Stimulated activated CD4-positive, alpha-beta T cell treated with anti-CD3 and anti-CD28 coated beads, Interleukin-1b, Interleukin-23, amount 100 ng/mL, for 24 hours (primary cell): ENCODE data around the gene SLC2A4.
A peak's percentile ranks its signal among the peaks of the same experiment; 100 is the strongest.

Source experiments
- DNase-seq, 4 experiments: peaks; one replicate each; pipeline ENCODE4 v3.0.0-alpha.2; 2020; ENCODE audit warnings: low read depth in 4 of 4, low spot score in 1 of 4

The SLC2A4 gene

DNA sequence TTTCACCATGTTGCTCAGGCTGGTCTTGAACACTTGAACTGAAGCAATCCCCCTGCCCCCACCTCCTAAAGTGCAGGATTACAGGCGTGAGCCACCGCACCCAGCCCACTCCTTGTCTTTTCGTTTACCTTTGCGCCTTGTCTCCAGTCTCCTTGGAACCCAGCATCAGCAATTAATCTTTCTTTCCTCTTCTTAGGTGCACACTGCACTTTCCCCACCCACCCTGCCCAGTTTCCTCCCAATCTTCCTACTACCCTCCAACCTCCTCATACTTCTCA, 17.8 kb upstream of the SLC2A4 start:
- no peak for DNase-seq

DNA sequence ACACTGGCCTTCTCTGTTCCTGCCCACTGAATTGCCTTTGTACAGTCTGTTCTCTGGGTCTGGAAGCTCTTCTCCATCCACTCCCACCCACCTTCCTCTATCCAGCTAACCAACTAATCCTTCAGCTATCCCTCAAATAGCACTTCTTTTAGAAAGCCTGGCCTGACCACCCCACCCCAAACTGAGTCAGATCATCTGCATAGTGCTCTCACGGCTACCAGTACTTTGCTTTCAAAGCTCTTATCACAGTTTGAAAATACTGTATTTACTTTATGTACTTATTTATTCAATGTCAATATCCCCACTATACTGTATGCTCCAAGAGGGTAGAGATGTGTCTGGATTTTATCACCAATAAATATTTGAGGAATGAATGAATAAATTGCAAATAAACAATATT, 14.7 kb upstream of the SLC2A4 start:
- DNase-seq, result no peak

DNA sequence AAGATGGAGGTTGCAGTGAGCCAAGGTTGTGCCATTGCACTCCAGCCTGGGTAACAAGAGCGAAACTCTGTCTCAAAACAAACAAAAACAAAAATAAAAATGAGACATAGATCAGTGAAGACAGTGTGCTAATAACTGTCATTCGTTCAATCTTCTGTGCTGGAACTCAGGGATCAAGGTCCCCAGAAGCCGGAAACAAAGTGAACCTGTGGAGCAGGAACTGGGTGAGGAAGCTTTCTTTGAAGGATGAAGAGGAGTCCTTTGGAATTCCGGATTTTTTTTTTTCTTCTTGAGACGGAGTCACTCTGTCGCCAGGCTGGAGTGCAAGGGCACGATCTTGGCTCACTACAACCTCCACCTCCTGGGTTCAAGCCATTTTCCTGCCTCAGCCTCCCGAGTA, 2.1 kb upstream of the SLC2A4 start:
- no peak for DNase-seq

DNA sequence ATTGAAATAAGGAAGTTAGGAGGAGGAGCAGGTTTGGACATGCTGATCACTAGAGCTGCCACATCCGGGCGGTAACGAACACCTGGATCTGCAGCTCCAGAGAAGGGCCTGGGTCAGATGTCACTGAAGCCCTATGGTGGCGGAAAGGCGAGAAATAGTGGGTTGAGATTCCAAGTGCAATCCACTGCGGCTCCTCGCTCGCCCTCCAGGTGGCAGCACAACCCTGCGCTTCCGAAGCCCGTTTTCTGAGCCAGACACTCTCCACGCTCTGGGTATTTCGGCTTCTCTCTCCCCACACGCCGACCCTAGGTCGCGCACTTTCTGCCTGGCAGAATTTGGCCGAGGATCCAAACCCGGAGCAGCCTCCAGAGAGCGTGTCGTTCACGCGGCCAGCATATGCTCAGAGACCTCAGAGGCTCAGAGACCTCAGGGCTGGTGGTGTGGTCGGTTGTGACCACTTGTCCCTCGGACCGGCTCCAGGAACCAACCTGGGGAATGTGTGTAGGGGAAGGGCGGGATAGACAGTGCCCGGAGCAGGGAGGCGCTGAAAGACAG, 922 bp upstream of the SLC2A4 start:
- DNase-seq, result peak; percentile 74 to 79 (median 76)

DNA sequence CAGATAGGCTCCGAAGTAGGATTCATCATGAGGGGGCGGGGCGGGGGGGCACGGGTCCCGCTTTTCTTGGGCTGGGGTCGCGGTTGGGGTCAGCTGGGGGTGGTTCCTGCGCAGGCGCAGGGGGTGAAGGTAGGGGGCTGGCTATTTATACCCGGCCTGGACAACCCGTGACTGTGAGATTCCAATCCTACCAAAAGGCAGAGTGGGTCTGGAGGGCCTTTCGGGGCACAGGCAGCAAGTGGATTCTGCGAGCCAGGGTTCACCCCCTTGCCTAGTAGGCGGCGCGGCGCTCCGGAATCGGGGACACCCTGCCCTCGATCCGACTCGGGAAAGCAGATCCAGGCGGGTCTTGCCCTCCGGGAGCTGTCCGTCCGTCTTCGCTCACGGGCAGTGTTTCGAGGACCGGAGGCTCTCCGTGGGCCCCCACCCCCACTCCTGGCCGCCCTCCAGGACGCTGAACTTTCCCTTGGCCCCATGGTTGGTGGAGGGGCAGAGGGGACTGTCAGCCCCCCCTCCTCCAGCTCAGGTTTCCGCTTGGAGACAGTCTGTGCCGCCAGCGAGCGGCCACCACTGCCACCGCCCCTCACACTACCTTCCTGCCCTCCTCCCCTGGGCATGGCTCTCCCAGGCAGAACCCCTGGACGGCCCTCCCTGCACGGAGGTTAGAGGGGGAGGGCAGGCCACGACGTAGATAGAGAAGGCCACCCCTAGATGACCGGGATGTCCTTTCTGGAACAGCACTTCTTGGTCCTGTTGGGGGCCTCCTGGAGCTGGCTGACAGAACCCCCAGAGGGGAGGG, 634 bp downstream of the SLC2A4 start:
- DNase-seq, result no peak

DNA sequence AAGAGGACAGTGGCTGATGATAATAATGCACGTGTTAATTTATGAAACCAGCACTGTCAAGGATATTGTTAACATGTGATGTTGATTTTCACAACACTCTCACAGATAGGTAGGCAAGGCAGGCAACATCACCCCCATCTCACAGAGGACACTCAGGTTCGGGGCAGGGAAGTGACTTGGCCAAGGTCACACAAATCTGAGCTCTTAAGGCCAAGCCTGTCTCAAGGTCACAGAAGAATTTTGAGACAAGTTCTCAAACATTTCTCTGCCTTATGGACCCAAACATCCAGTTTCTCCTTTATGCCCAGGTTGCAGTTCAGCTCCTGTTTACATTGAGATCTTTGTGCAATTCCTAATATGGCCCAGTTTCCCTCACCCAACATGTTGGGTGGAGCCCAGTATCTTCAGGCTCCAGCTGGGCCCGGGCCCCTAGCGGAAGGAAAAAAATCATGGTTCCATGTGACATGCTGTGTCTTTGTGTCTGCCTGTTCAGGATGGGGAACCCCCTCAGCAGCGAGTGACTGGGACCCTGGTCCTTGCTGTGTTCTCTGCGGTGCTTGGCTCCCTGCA, 1.3 kb downstream of the SLC2A4 start:
- DNase-seq, result no peak

DNA sequence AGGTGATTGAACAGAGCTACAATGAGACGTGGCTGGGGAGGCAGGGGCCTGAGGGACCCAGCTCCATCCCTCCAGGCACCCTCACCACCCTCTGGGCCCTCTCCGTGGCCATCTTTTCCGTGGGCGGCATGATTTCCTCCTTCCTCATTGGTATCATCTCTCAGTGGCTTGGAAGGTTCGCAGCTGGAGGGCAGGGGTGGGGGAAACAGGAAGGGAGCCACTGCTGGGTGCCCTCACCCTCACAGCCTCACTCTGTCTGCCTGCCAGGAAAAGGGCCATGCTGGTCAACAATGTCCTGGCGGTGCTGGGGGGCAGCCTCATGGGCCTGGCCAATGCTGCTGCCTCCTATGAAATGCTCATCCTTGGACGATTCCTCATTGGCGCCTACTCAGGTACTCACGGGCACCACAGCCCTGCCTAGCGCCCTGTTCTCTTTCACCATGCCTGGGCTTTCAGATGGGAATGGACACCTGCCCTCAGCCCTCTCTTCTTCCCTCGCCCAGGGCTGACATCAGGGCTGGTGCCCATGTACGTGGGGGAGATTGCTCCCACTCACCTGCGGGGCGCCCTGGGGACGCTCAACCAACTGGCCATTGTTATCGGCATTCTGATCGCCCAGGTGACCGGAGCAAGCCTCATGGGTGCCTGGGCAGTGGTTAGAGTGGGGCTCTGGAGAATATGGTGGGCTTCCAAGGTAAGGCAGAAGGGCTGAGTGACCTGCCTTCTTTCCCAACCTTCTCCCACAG, 2.1 kb downstream of the SLC2A4 start:
- no peak for DNase-seq

DNA sequence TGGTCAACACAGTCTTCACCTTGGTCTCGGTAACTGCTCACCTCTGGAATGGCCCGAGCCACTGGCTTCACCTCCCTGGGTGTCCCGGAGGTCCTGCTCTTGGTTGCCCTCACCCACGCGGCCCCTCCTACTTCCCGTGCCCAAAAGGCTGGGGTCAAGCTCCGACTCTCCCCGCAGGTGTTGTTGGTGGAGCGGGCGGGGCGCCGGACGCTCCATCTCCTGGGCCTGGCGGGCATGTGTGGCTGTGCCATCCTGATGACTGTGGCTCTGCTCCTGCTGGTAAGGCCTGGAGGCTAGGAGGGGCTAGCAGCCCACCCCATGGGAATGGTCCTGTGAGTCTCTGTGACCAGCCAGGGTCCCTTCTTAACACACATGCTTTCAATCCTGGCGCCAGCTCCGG, 3.4 kb downstream of the SLC2A4 start:
- no peak for DNase-seq

DNA sequence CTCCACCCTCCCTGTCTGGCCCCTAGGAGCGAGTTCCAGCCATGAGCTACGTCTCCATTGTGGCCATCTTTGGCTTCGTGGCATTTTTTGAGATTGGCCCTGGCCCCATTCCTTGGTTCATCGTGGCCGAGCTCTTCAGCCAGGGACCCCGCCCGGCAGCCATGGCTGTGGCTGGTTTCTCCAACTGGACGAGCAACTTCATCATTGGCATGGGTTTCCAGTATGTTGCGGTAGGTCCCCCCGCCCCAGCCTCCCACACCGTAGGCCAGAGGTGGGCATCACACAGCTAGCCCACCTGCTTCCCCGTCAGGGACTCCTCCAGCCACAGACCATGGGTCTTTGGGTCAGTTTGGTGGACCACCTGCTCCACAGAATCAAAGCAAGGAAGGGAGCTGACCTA, 4.2 kb downstream of the SLC2A4 start:
- DNase-seq, result no peak

DNA sequence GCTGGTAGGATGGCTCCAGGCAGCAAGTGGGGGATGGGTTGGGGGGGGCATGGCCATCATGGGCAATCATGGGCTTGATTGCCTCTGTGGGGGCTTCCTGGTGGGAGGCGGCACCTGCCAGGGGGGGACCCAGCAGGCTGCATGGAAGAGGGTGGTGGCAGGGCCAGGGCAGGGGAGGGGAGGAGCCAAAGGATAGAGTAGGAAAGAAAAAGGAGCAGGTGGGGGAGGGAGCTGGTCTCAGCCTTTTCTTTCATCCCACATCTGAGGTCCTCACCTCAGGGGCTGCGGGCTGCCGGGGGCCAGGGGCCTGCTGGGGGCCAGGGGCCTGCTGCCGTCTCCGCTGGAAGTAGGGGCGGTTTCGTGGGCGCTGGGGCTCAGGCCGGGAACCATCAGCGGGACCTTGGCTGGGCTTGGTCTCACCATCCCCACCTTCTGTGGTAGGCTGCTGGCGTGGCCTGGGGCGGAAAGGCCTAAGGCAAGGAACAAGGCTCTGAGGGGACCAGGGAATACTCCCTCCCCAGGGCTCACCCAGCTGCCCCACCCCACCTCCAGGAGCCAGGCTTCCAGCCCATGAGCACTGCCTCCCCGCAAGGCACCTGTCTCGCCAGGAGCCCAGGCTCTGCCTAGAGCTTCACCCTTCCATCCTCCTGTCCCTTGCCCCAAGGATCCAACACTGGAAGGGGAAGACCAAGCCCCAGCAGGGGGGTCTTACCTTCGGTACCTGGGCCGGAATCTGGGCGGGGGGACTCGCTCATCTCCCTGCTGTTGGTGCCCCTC, 7.9 kb downstream of the SLC2A4 start:
- DNase-seq, result no peak

DNA sequence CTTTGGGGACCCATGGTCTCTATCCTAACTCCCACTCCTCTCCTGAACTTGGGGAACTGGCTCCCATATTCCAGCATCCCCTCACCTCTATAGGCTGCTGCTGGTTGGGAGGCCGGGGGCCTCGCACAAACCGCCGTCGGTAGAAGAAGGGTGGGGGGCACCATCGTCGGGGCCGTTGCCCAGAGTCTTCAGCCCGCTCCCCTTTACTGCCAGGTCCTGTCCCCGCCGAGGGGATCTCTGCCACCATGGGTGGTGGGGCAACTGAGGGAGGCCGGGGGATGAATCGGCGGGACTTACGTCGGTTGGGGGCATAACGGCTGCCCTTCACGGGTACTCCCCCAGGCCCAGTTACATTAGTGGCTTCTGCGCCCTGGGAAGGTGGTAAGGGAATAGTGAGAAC, 8.6 kb downstream of the SLC2A4 start:
- DNase-seq, result no peak

DNA sequence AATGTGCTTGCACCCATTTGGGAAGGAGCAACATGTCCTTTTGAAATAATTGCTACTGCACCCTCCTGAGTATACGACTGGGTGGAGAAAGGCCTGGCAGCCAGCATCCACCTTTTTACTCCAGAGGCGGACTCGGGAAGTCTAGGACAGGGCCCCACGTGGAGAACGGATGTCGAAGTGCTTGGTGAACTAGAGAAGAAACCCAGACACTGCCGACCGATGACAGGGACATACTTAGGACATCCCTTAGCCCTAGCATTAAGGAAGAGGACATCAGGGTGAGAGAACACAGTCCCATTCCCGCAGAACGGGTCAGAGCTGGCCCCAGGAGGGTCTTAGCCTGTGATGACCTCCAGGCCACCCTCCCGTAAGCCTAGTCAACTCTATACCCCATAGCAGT, 9.2 kb downstream of the SLC2A4 start:
- DNase-seq, result no peak

DNA sequence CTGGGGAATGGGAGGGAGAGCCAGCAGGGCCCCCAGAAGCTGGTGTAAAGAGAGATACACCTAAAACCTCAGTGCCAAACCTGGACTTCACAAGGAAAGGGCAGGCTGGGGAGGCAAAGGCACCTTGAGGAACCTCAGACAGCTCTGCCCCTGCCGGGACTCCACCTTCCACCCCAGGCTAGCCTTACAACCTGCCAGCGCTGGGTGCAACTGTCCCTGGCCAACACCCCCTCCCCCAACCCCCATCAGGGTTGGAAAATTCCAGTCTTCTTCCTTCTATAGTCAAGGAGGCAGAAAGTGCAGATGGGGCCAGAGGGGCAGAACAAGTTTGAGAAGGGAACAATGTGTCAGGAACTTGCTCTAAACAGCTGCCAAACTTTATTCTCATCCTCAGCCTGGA, 10.7 kb downstream of the SLC2A4 start:
- DNase-seq, result no peak

DNA sequence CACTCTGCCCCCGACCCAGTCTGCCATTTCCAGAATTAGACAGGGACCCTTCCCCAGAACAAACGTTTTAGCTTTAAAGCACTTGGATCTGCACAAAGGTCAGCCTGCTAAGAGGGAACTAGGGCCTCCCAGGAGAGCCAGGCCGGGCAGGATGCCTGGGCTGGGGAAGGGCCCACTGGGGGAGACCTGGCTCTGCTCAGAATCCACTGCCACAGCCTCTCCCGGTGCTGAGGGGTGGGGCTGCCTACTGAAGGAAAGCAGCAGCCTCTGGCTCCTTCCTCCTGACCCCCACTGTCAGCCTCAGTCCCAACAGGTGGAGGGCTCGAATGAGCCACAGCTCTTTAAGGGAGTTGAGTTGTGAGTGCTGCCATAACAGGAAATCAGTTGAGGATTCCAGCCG, 11.2 kb downstream of the SLC2A4 start:
- DNase-seq, result no peak

DNA sequence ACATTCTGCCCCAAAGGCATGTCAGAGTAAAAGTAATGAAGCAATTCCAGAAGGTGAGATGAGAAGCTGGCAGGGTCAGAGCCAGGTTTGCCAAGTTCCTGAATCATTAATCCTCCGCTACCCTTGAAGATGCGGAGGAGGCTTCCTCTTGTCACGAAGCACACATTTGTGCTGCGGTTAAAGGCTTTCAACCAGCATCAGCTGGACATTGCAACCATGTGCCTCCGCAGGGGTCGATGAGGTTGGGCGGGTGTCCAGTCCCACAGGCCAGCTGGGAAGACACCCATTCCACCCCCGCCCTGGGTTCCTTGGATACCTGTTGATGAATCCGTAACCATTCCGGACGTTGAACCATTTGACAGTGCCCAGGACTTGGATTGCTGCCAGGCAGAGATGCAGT, 11.6 kb downstream of the SLC2A4 start:
- no peak for DNase-seq

DNA sequence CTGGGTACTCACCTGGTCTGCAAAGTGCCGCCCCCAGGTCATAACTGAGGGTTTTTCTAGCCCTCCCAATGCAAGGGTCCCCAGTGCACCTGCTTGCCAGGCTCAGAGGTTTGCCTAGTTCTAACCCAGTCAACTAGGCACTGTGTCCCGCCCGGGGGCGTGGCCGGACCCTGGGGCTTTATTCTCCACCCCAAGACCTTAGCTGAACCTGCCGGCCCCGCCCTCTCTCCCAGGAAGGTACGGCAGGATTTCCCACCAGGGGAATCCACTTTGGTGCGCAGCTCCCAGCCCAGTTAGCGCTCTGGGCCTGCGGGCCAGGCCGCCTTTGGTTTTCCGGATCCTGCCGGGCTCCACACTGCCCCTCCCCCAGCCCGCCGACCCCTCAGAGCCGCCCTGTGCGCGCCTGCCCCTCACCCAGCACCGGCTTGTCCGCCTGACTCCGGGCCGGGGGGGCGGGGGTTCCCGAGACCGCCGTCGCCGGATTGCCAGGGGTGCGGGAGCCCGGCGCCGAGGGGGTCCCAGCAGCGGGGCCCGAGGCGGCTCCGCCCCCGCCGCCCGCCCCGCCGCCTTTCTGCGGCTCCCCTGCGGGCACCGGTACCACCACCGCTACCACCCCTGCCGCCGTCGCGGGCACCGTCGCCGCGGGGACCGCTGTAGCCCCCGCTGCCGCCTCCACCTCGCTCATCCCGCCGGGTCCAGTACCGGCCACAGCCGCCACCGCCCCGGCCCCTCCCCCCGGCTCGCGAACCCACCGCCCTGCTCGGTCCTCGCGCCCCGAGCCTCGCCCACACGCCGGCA, 12.5 kb downstream of the SLC2A4 start:
- no peak for DNase-seq

DNA sequence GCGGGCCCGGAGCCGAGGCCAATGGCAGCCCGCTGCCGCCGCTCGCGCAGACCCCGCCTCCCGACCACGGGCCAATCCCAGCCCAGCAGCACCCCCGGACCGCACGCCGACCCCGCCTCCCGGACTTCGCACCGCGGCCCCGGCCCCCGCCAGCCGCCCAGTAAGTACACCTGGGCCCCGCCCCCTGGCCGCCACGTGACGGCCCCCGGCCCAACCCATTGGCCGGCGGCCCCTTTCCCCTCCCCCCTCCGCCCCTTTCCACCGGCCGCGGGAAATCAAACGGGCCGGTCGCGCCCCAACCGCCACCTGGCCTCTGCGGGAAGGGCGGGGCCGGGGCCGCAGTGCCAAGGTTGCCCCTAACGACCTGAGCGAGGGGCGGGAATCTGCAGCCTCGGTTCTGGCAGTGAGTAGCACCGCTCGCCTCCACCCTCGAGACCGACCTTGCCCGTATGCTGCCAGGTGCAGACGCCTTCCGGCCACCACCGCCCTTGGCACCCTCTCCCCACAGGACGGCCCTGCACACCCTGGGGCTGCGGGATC, 13.2 kb downstream of the SLC2A4 start, which contains the start of gene YBX2:
Gene YBX2, minus strand, starts transcription at position 26 of the 540 bp plus-strand sequence. CDS start 139 bp downstream, outside the sequence.
- DNase-seq, result peak in 3 of 4 experiments; percentile 34 to 73 (median 46)

DNA sequence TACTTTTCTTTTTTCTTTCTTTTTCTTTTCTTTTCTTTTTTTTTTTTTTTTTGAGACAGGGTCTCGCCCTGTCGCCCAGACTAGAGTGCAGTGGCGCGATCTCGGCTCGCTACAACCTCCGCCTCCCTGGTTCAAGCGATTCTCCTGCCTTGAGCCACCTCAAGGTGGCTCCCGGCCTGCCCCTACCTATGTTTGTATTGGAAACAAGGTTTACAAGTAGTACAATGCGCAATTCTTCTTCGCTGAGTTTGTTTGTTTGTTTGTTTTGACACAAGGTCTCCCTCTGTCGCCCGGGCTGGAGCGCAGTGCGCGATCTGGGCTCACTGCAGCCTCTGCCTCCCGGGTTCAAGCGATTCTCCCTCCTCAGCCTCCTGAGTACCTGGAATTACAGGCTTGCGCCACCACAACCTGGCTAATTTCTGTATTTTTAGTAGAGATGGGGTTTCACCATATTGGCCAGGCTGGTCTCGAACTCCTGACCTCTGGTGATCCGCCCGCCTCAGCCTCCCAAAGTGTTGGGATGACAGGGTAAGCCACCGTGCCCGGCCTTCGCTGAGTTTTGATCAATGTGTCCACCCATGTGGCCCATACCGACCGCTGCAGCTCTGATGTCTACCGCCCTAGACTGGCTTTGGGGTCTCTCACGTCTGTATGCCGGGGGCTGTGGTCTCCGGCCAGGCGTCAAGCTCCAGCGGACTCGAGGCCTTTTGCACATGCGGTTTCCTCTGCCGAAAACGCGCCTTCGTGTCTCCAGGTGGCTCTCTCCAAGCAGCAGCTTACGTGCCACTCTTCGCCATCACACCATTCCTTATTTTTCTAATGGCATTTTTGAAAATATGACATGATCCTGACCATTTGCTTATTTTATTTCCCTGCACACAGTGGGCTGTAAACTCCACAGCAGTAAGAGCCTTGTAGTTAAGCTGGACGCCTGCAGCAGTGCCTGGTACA, 14.0 kb downstream of the SLC2A4 start:
- no peak for DNase-seq
